ENCODE measurements around the gene RANBP10.

The RANBP10 gene

GRCh38 chr16:67828651-67829050 lies 22.3 kb upstream of the RANBP10 start:
- DNase-seq, result no peak

DNA sequence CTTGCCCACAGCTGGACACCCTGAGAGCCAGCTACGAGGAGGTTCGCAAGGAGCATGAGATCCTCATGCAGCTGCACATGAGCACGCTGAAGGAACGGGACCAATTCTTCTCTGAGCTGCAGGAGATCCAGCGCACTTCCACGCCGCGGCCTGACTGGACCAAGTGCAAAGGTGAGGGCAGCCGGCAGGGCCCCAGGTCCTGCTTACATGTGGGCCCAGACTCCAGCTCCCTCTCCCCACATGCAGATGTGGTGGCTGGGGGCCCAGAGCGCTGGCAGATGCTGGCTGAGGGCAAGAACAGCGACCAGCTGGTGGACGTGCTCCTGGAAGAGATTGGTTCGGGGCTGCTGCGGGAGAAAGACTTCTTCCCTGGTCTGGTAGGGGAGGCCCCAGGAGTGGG lies 19.5 kb upstream of the RANBP10 start:
- no peak for DNase-seq

- DNase-seq, result no peak
Observed at GRCh38 chr16:67825119-67825518, 18.8 kb upstream of the RANBP10 start.

GRCh38 chr16:67822511-67822910 lies 16.2 kb upstream of the RANBP10 start:
- DNase-seq, result no peak

DNA sequence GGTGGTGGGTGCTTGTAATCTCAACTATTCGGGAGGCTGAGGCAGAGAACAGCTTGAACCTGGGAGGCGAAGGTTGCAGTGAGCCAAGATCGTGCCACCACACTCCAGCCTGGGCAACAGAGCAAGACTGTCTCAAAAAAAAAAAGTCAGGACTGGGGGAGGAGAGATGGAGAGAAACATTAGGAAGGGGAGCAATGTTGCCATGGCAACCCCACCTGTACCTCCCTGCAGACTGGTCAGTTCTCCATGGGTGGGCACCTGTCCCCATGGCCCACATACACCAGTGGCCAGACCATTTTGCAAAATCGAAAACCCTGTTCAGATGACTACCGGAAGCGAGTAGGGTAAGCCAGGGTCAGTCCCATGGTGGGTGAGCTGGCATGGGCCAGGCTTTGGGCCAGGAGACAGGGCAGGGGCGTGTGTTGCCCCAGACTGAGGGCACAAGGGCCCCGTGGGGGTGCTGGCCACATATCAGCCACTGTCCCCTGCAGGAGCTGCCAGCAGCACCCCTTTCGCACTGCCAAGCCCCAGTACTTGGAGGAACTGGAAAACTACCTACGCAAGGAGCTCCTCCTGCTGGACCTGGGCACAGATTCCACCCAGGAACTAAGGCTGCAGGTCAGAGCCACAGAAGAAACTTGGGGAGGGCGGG lies 14.4 kb upstream of the RANBP10 start:
- DNase-seq, result no peak

DNA sequence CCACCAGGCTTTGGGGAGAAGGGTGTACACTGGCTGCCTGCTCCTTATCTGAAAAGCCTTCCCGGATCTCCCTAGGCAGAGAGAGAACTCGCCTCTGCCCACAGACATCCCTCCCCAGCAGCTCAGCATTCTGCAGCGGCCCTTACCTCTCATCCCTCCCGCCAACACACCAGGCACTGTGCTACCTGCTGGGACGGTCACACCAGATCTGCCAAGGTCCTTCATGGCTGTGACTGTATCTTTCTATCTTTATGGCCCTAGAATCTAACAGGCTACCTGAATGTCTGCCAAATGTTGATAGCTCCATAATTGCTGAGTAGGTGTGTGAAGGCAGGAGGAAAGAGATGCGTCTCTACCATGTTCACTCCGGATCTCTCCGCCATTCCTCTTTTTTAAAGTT lies 8.2 kb upstream of the RANBP10 start:
- no peak for DNase-seq

- no peak for DNase-seq
Observed at GRCh38 chr16:67811899-67812298, 5.5 kb upstream of the RANBP10 start.

DNA sequence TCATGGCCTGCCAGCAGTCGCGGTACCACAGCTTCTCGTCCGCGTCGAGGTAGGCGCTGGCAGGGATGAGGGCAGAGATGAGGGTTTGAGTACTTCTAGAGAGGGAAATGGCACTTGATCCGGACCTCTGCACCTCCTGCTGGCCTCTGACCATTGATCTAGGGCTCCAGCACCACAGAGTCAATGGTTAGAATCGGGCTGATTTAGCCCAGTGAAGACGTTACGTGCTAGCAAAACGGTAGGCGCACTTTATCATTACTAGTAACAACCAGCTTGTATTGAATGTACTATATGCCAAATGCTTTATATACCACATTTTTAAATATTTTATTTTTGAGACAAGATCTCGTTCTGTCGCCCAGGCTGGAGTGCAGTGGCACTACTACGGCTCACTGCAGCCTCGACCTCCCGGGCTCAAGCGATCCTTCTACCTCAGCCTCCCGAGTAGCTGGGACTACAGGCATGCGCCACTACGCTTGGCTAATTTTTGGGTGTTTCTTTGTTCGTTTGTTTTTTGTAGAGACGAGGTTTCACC lies 855 bp upstream of the RANBP10 start:
- DNase-seq, result no peak

GRCh38 chr16:67805718-67806427 lies 487 bp downstream of the RANBP10 start:
- peak in 4 of 58 donors; percentile 3 to 48 (median 30) for DNase-seq

DNA sequence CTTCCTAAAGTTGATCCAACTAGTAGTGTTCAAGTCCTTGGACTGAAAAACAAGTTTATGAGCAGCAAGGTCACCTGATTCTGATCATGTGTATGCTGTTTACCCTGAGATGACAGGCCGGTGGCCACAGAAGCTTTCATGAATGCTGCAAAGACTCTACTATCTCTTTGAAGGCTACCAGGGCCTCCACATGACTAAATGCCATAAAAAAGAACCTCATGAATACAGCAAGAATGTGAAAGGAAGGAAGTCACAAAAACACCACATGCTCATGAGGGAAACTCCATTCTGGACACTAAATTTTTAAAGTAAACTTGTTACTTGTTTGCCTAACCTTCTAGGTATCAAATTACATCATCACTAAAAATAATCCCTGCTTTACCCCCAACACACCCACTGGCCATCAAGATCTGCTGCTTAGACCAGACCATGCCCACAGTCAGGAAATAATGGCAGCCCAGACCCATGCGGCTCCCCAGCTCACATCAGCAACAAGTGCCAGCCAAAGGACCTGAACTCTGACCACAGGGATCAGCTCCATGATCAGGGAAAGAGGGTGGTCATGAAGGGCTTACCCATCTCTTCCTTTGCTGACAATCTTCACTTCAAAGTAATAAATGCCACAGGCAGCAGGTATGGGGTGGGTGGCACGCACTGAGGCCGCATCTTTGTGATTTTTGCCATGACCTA lies 1.4 kb downstream of the RANBP10 start:
- no peak for DNase-seq

GRCh38 chr16:67803894-67804293 lies 2.5 kb downstream of the RANBP10 start:
- DNase-seq, result no peak

DNA sequence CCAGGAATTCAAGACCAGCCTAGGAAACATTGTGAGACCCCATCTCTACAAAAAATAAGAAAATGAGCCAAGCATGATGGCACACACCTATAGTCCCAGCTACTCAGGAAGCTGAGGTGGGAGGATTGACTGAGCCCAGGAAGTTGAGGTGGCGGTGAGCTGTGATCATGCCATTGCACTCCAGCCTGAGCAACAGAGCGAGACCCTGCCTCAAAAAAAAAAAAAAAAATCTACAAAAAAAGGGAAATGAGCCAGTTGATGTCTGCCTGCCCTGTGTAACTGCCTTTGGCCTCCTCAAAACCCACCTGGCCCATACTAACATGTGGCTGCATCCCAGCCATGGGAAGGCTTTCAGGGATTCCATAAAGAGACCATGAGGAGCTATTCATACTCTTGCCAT lies 4.5 kb downstream of the RANBP10 start:
- DNase-seq, result no peak

- DNase-seq, result no peak
Observed at GRCh38 chr16:67801241-67801640, 5.1 kb downstream of the RANBP10 start.

GRCh38 chr16:67800338-67800926 lies 5.9 kb downstream of the RANBP10 start:
- no peak for DNase-seq

- DNase-seq, result no peak
Observed at GRCh38 chr16:67796099-67796718, 10.2 kb downstream of the RANBP10 start.

GRCh38 chr16:67790071-67790470 lies 16.3 kb downstream of the RANBP10 start:
- no peak for DNase-seq

DNA sequence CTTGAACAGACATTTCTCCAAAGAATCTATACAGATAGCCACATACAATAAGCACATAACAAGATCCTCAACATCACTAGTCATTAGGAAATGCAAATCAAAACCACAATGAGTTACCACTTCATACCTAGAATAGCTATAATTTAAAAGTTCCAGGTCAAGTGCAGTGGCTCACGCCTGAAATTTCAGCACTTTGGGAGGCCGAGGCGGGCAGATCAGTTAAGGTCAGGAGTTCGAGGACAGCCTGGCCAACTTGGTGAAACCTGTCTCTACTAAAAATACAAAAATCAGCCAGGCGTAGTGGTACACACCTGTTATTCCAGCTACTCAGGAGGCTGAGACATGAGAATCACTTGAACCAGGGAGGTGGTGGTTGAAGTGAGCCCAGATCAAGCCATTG lies 19.9 kb downstream of the RANBP10 start:
- no peak for DNase-seq

DNA sequence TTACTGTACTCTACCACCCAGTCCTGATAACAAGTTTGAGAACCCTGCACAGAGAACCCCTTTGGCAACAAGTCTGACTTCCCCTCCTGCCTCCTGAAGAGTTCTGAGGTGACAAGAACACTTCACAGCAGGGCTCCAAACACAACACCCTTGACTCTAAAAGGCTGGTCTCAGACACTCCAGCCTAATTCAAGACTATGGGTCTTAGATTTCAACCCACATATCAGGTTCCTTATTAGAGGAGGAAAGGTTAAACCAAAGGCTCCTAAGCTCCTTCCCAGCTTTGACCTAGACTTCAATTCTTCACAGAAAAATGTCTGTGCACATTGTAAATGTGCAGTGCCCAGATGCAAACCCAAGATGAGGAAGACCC lies 23.0 kb downstream of the RANBP10 start:
- no peak for DNase-seq

DNA sequence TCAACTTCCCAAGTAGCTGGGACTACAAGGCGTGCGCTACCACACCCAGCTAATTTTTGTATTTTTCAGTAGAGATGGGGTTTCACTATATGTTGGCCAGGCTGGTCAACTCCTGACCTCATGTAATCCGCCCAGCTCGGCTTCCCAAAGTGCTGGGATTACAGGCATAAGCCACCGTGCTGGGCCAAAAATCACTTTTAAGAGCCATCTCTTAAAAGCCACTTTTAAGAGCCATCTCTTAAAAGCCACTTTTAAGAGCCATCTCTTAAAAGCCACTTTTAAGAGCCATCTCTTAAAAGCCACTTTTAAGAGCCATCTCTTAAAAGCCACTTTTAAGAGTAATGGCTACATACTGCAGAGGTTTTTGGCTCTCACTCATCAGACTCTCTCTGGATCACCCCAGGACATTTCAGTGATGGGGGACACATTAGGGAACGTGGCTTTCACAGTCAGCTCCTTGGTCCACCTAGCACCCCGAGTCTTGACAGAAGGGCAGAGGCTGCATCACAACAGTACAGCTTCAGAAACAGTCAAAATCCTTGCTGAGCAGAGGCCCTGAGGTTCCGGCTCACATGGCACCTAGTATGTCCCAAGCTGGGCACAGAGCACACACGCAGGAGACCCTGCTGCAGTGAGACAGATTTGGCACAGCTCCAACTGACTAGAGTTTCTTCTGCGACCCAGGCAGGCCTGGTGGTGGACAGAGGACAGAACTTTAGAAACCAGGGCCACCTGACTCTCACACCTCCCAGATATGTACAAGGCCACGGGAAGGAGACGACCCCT lies 23.6 kb downstream of the RANBP10 start:
- no peak for DNase-seq

DNA sequence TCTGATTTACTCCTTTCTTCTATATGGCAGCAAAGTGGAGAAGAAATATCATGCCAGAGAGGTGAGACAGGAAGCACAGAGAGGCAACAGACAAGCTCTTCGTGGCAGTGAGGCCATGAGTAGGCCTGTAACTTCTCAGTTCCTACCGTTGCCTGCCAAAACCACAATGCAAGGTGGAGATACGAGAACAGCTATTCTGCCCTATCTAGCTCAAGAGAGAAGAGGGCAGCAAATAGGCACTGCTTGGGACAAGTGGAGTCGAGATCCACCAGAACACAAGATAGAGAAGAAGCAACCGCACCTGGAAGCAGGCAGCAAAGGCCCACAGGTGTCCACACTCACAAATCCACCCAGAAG lies 24.8 kb downstream of the RANBP10 start:
- no peak for DNase-seq
